Cardiac muscle cell (in vitro differentiated cells and primary cell): ENCODE data around the gene SRPX2. TPM values are rescaled to one million over a fixed set of nuclear protein-coding genes. Genes with fewer than 3 reads are reported as not detected.
"Not testable (repeated sequence)": the region's sequence is repeated elsewhere in the genome, so short reads cannot be mapped to it uniquely, and the experiment has no call there.

ENCODE experiments used
- DNase-seq, 2 donors: peaks; one replicate each; pipeline versions ENCODE4 v3.0.0 to v3.0.0-alpha.2; 2010 to 2017; ENCODE audit warnings: low read depth in 1 of 2, low spot score in 1 of 2
- H3K27ac ChIP-seq: fragments of 200-600 bp; sonication (generic); 2 replicates; pipeline ENCODE4 v1.5.1; 2016
- H3K27me3 ChIP-seq: fragments of 200-600 bp; sonication (generic); 2 replicates; pipeline ENCODE4 v1.6.0; 2016; ENCODE audit warnings: control low read depth
- H3K36me3 ChIP-seq: fragments of 200-600 bp; sonication (generic); 2 replicates; pipeline ENCODE4 v1.5.1; 2016; ENCODE audit warnings: control low read depth
- H3K4me1 ChIP-seq: fragments of 200-600 bp; sonication (generic); 2 replicates; pipeline ENCODE4 v1.8.1; 2017; ENCODE audit warnings: low read depth, mild to moderate bottlenecking, mixed run types
- H3K4me3 ChIP-seq: fragments of 200-600 bp; sonication (generic); 2 replicates; pipeline ENCODE4 v1.5.1; 2016; ENCODE audit warnings: mild to moderate bottlenecking
- H3K9me3 ChIP-seq: fragments of 200-600 bp; sonication (generic); 2 replicates; pipeline ENCODE4 v1.5.1; 2017; ENCODE audit warnings: low read depth, mild to moderate bottlenecking, control low read depth
- CTCF ChIP-seq: IDR thresholded peaks from 2 replicates; pipeline ENCODE4 v1.5.1; 2012; ENCODE audit warnings: low read depth, mild to moderate bottlenecking, low read length
- polyA plus RNA-seq: library from polyadenylated mRNA; unstranded; fragments of >200 nt; fragmentation: Nextera tagmentation; extraction: Ambion mirVana; gene quantifications from 2 replicates; pipeline ENCODE4 v1.2.1, GENCODE V29; 2016
- total RNA-seq: library from RNA; depleted of rRNA; stranded (reverse); fragments of >200 nt; gene quantifications from 2 replicates; pipeline ENCODE4 v1.2.3, GENCODE V29; 2016

The SRPX2 gene
- total and polyA plus RNA-seq, 2 experiments from 2014 or later, result 0.03 to 1.9 TPM

- Histone ChIP-seq H3K27me3 (no peaks in the 10 kb centered on the region), H3K4me1 (peaks cover 5% of the 10 kb centered on the region), H3K9me3 (no peaks in the 10 kb centered on the region), H3K36me3 (no peaks in the 10 kb centered on the region), H3K27ac (peak overlapping the region; percentile 62), H3K4me3 (no peak overlapping the region)
- DNase-seq, result peak in 1 of 2 donors; percentile 19
- no peak for TF ChIP-seq CTCF
Measured at GRCh38 chrX:100710816-100711215, 66.8 kb downstream of the SRPX2 start.

GRCh38 chrX:100717363-100717762 is 73.4 kb downstream of the SRPX2 start:
- no peaks in the 10 kb centered on the region for H3K4me1 ChIP-seq

GRCh38 chrX:100719139-100719538 is 75.1 kb downstream of the SRPX2 start:
- no peaks in the 10 kb centered on the region for H3K9me3 ChIP-seq
- no peak overlapping the region for H3K27ac ChIP-seq
- DNase-seq, result no peak
- TF ChIP-seq CTCF, result no peak
- H3K4me3 ChIP-seq, result no peak overlapping the region
- H3K36me3 ChIP-seq, result no peaks in the 10 kb centered on the region
- no peaks in the 10 kb centered on the region for H3K4me1 ChIP-seq
- no peaks in the 10 kb centered on the region for H3K27me3 ChIP-seq

More at GRCh38 chrX:100717363-100717762, 73.4 kb downstream of the SRPX2 start:
- Histone ChIP-seq H3K36me3 (no peaks in the 10 kb centered on the region), H3K4me3 (no peak overlapping the region), H3K27me3 (no peaks in the 10 kb centered on the region), H3K27ac (no peak overlapping the region), H3K9me3 (no peaks in the 10 kb centered on the region)
- no peak for DNase-seq
- no peak for TF ChIP-seq CTCF

- no peaks in the 10 kb centered on the region for H3K36me3 ChIP-seq
- H3K27ac ChIP-seq, result no peak overlapping the region
- no peaks in the 10 kb centered on the region for H3K9me3 ChIP-seq
- no peaks in the 10 kb centered on the region for H3K27me3 ChIP-seq
- no peaks in the 10 kb centered on the region for H3K4me1 ChIP-seq
- H3K4me3 ChIP-seq, result no peak overlapping the region
- TF ChIP-seq CTCF, result no peak
- DNase-seq, result peak in 1 of 2 donors; percentile 29
Measured at GRCh38 chrX:100720301-100720700, 76.3 kb downstream of the SRPX2 start.

- no peak for TF ChIP-seq CTCF
- H3K36me3 ChIP-seq, result no peaks in the 10 kb centered on the region
- H3K27me3 ChIP-seq, result no peaks in the 10 kb centered on the region
- H3K4me1 ChIP-seq, result no peaks in the 10 kb centered on the region
- H3K4me3 ChIP-seq, result no peak overlapping the region
- no peak for DNase-seq
- H3K27ac ChIP-seq, result no peak overlapping the region
- H3K9me3 ChIP-seq, result no peaks in the 10 kb centered on the region
Measured at GRCh38 chrX:100721328-100721727, 77.3 kb downstream of the SRPX2 start.

GRCh38 chrX:100724006-100724405 is 80.0 kb downstream of the SRPX2 start:
- H3K27ac ChIP-seq, H3K27me3 ChIP-seq, H3K4me3 ChIP-seq, H3K4me1 ChIP-seq, DNase-seq, H3K9me3 ChIP-seq, H3K36me3 ChIP-seq: not testable (repeated sequence)

Other genes starting within 250 kb of the SRPX2 start
- gene PCDH19, start 233.9 kb upstream of the SRPX2 start, total RNA-seq, result 0.60 TPM in 2 replicates
- gene PCDH19, start 233.9 kb upstream of the SRPX2 start, polyA plus RNA-seq, result 0.14 and 1.7 TPM in 2 replicates
- gene TNMD, start 59.3 kb upstream of the SRPX2 start, total RNA-seq, result 0.57 and 4.1 TPM in 2 replicates
- gene TNMD, start 59.3 kb upstream of the SRPX2 start, polyA plus RNA-seq, result 1.1 and 6.9 TPM in 2 replicates
- gene TSPAN6, start 7.4 kb upstream of the SRPX2 start, total RNA-seq, result 57.8 and 86.9 TPM in 2 replicates
- gene TSPAN6, start 7.4 kb upstream of the SRPX2 start, polyA plus RNA-seq, result 175 and 196 TPM in 2 replicates
- gene SYTL4, start 87.9 kb downstream of the SRPX2 start, total RNA-seq, result 17.5 and 37.5 TPM in 2 replicates
- 23.9 and 41.3 TPM in 2 replicates for gene SYTL4, start 87.9 kb downstream of the SRPX2 start, polyA plus RNA-seq
- 28.3 and 30.8 TPM in 2 replicates for gene CSTF2, start 176.2 kb downstream of the SRPX2 start, total RNA-seq
- gene CSTF2, start 176.2 kb downstream of the SRPX2 start, polyA plus RNA-seq, result 26.4 and 35.1 TPM in 2 replicates
- 1.5 and 3.1 TPM in 2 replicates for gene NOX1, start 230.2 kb downstream of the SRPX2 start, total RNA-seq
- 6.4 and 6.7 TPM in 2 replicates for gene NOX1, start 230.2 kb downstream of the SRPX2 start, polyA plus RNA-seq